WTC11 (cell line): ENCODE results near the gene STK35. TPM values are rescaled to one million over a fixed set of nuclear protein-coding genes. Genes with fewer than 3 reads are reported as not detected.
A peak's percentile ranks its signal among the peaks of the same experiment; 100 is the strongest.

Source experiments
- AFF4 ChIP-seq: sonication (generic); formaldehyde crosslinking; IDR thresholded peaks from 2 replicates; pipeline ENCODE4 v1.8.1; 2023; ENCODE audit warnings: mild to moderate bottlenecking, missing genetic modification reagents, borderline replicate concordance
- ATF3 ChIP-seq: sonication (generic); formaldehyde crosslinking; conservative IDR thresholded peaks from 2 replicates; pipeline ENCODE4 v1.8.1; 2022; ENCODE audit warnings: mild to moderate bottlenecking, missing genetic modification reagents
- E2F1 ChIP-seq: sonication (generic); formaldehyde crosslinking; IDR thresholded peaks from 2 replicates; pipeline ENCODE4 v1.8.0; 2022; ENCODE audit warnings: mild to moderate bottlenecking, missing genetic modification reagents
- ELF4 ChIP-seq: sonication (generic); formaldehyde crosslinking; IDR thresholded peaks from 2 replicates; pipeline ENCODE4 v1.8.1; 2022; ENCODE audit warnings: low read depth, mild to moderate bottlenecking, moderate library complexity, missing genetic modification reagents
- EMX1 ChIP-seq: fragments of 250-450 bp; sonication (Bioruptor Pico); IDR thresholded peaks from 2 replicates; pipeline ENCODE4 v1.8.0; 2021; ENCODE audit warnings: mild to moderate bottlenecking
- ESRRA ChIP-seq: sonication (generic); formaldehyde crosslinking; IDR thresholded peaks from 2 replicates; pipeline ENCODE4 v1.8.1; 2022; ENCODE audit warnings: mild to moderate bottlenecking, missing genetic modification reagents, borderline replicate concordance
- FOXP1 ChIP-seq: sonication (generic); formaldehyde crosslinking; IDR thresholded peaks from 2 replicates; pipeline ENCODE4 v1.8.0; 2022; ENCODE audit warnings: missing genetic modification reagents, mild to moderate bottlenecking, moderate library complexity, borderline replicate concordance
- FOXP4 ChIP-seq: sonication (generic); formaldehyde crosslinking; IDR thresholded peaks from 2 replicates; pipeline ENCODE4 v1.8.0; 2022; ENCODE audit warnings: mild to moderate bottlenecking, missing genetic modification reagents
- GTF2I ChIP-seq: fragments of 250-450 bp; sonication (Bioruptor Pico); conservative IDR thresholded peaks from 2 replicates; pipeline ENCODE4 v1.4.0; 2021; ENCODE audit warnings: mild to moderate bottlenecking
- IRF1 ChIP-seq: sonication (generic); formaldehyde crosslinking; IDR thresholded peaks from 2 replicates; pipeline ENCODE4 v1.8.0; 2023; ENCODE audit warnings: missing genetic modification reagents
- MLX ChIP-seq: sonication (generic); formaldehyde crosslinking; IDR thresholded peaks from 2 replicates; pipeline ENCODE4 v1.8.1; 2023; ENCODE audit warnings: mild to moderate bottlenecking, missing genetic modification reagents, moderate library complexity
- NFYB ChIP-seq: sonication (generic); formaldehyde crosslinking; conservative IDR thresholded peaks from 2 replicates; pipeline ENCODE4 v1.8.0; 2022; ENCODE audit warnings: low read depth, missing genetic modification reagents
- NR1H2 ChIP-seq: sonication (generic); formaldehyde crosslinking; IDR thresholded peaks from 2 replicates; pipeline ENCODE4 v1.9.0; 2021; ENCODE audit warnings: mild to moderate bottlenecking, moderate library complexity, missing genetic modification reagents
- PREB ChIP-seq: sonication (generic); formaldehyde crosslinking; IDR thresholded peaks from 2 replicates; pipeline ENCODE4 v1.8.1; 2022; ENCODE audit warnings: mild to moderate bottlenecking, missing genetic modification reagents, moderate library complexity, borderline replicate concordance
- RELA ChIP-seq: sonication (generic); formaldehyde crosslinking; IDR thresholded peaks from 2 replicates; pipeline ENCODE4 v1.8.1; 2022; ENCODE audit warnings: missing genetic modification reagents, mild to moderate bottlenecking, borderline replicate concordance
- SMAD3 ChIP-seq: sonication (generic); formaldehyde crosslinking; IDR thresholded peaks from 2 replicates; pipeline ENCODE4 v1.8.0; 2022; ENCODE audit warnings: missing genetic modification reagents, mild to moderate bottlenecking, borderline replicate concordance
- TEAD1 ChIP-seq: sonication (generic); formaldehyde crosslinking; IDR thresholded peaks from 2 replicates; pipeline ENCODE4 v1.8.0; 2022; ENCODE audit warnings: mild to moderate bottlenecking, missing genetic modification reagents
- TEAD4 ChIP-seq: sonication (generic); formaldehyde crosslinking; IDR thresholded peaks from 2 replicates; pipeline ENCODE4 v1.8.0; 2022; ENCODE audit warnings: mild to moderate bottlenecking, missing genetic modification reagents
- USF2 ChIP-seq: sonication (generic); formaldehyde crosslinking; IDR thresholded peaks from 2 replicates; pipeline ENCODE4 v1.8.1; 2023; ENCODE audit warnings: mild to moderate bottlenecking, missing genetic modification reagents, moderate library complexity
- ZNF263 ChIP-seq: sonication (generic); formaldehyde crosslinking; IDR thresholded peaks from 2 replicates; pipeline ENCODE4 v1.8.1; 2022; ENCODE audit warnings: low read depth, mild to moderate bottlenecking, moderate library complexity, missing genetic modification reagents
- ZNF416 ChIP-seq: fragments of 250-450 bp; sonication (Bioruptor Pico); IDR thresholded peaks from 2 replicates; pipeline ENCODE4 v1.9.0; 2021; ENCODE audit warnings: mild to moderate bottlenecking, inconsistent platforms
- ZNF425 ChIP-seq: fragments of 250-450 bp; sonication (Bioruptor Pico); conservative IDR thresholded peaks from 2 replicates; pipeline ENCODE4 v1.9.0; 2021; ENCODE audit warnings: mild to moderate bottlenecking
- ZSCAN18 ChIP-seq: fragments of 250-450 bp; sonication (Bioruptor Pico); IDR thresholded peaks from 2 replicates; pipeline ENCODE4 v2.1.2; 2022; ENCODE audit warnings: mild to moderate bottlenecking, moderate library complexity
- total RNA-seq: library from RNA; stranded (reverse); gene quantifications from 3 replicates; pipeline ENCODE4 v1.2.3, GENCODE V29; 2021

The STK35 gene
- total RNA-seq, 1 experiment from 2014 or later: 37.2 TPM

GRCh38 chr20:2101865-2102584, 398 bp downstream of the STK35 start (continued):
- TF ChIP-seq MLX (CRISPR knock-in tag): 0 out of 2 replicates have a peak, but pooled peaks have one; percentile 30
- no peak for TF ChIP-seq NFYB
- TF ChIP-seq NR1H2 (CRISPR knock-in tag): no peak
- no peak for TF ChIP-seq RELA (CRISPR knock-in tag)
- TF ChIP-seq ZSCAN18 (CRISPR knock-in tag): no peak
- TF ChIP-seq IRF1: no peak
- no peak for TF ChIP-seq PREB (CRISPR knock-in tag)
- TF ChIP-seq FOXP4 (CRISPR knock-in tag): peak; percentile 39; the same call in 1 of the 2 replicates
- no peak for TF ChIP-seq SMAD3
- no peak for TF ChIP-seq ZNF416 (CRISPR knock-in tag)
- 0 out of 2 replicates have a peak, but pooled peaks have one; percentile 3 for TF ChIP-seq ELF4 (CRISPR knock-in tag)
- no peak; the same call in 1 of the 2 replicates for TF ChIP-seq FOXP1 (CRISPR knock-in tag)
- 0 out of 2 replicates have a peak, but pooled peaks have one; percentile 3 for TF ChIP-seq ESRRA (CRISPR knock-in tag)
- TF ChIP-seq GTF2I: no peak
- no peak for TF ChIP-seq ATF3 (CRISPR knock-in tag)
- TF ChIP-seq USF2: no peak
- no peak for TF ChIP-seq AFF4 (CRISPR knock-in tag)
- TF ChIP-seq ZNF263 (CRISPR knock-in tag): no peak
- TF ChIP-seq TEAD1 (CRISPR knock-in tag): 0 out of 2 replicates have a peak, but pooled peaks have one; percentile 44
- no peak for TF ChIP-seq TEAD4 (CRISPR knock-in tag)
- no peak for TF ChIP-seq ZNF425 (CRISPR knock-in tag)
- no peak for TF ChIP-seq E2F1
- no peak for TF ChIP-seq EMX1
